Natural killer cell (primary cell): ENCODE data around the gene SELENOS. TPM values are rescaled to one million over a fixed set of nuclear protein-coding genes. Genes with fewer than 3 reads are reported as not detected.

ENCODE experiments used
- ATAC-seq, 3 donors: fragments of 150-1000 bp in 2 of 3; fragments of 200-7000 bp in 1 of 3; cut with Tn5 transposase; 1 replicate in 1 of 3; 2 replicates in 2 of 3; pipeline ENCODE4 v1.10.0; 2021; ENCODE audit warnings: mild to moderate bottlenecking in 2 of 3, moderate library complexity in 2 of 3
- DNase-seq, 2 donors: peaks; one replicate each; pipeline versions ENCODE4 v3.0.0 to v3.0.0-alpha.2; 2013 to 2021; ENCODE audit warnings: mixed read lengths in 1 of 2
- H3K27ac ChIP-seq: one replicate; pipeline ENCODE4 v1.5.1; 2013; ENCODE audit warnings: mild to moderate bottlenecking, low read length
- H3K27me3 ChIP-seq: one replicate; pipeline ENCODE4 v1.6.1; 2013; ENCODE audit warnings: low read length; ENCODE audit not compliant: control insufficient read depth, insufficient read depth
- H3K36me3 ChIP-seq: one replicate; pipeline ENCODE4 v1.6.1; 2013; ENCODE audit warnings: low read length; ENCODE audit not compliant: control insufficient read depth, insufficient read depth
- H3K4me1 ChIP-seq: one replicate; pipeline ENCODE4 v1.6.1; 2013; ENCODE audit warnings: low read length; ENCODE audit not compliant: control insufficient read depth, insufficient read depth
- H3K4me3 ChIP-seq: one replicate; pipeline ENCODE4 v1.5.1; 2013; ENCODE audit warnings: low read length
- H3K9me3 ChIP-seq: one replicate; pipeline ENCODE4 v1.6.1; 2013; ENCODE audit warnings: low read length; ENCODE audit not compliant: control insufficient read depth, insufficient read depth
- H3K27ac Mint-ChIP-seq, 2 donors: one replicate each; pipeline ENCODE4 v1.8.0; 2022; ENCODE audit warnings: mild to moderate bottlenecking in 2 of 2, mixed read lengths in 2 of 2, moderate library complexity in 1 of 2
- H3K27me3 Mint-ChIP-seq, 2 donors: one replicate each; pipeline ENCODE4 v1.8.0; 2022; ENCODE audit warnings: low read depth in 2 of 2, mixed read lengths in 2 of 2
- H3K36me3 Mint-ChIP-seq: one replicate; pipeline ENCODE4 v1.8.0; 2022; ENCODE audit warnings: mixed read lengths
- H3K4me1 Mint-ChIP-seq, 2 donors: one replicate each; pipeline ENCODE4 v1.8.0; 2022; ENCODE audit warnings: mixed read lengths in 2 of 2
- H3K4me3 Mint-ChIP-seq: one replicate; pipeline ENCODE4 v1.8.0; 2022; ENCODE audit warnings: mild to moderate bottlenecking, moderate library complexity, mixed read lengths
- H3K9me3 Mint-ChIP-seq, 2 donors: one replicate each; pipeline ENCODE4 v1.8.0; 2022; ENCODE audit warnings: mixed read lengths in 2 of 2
- CTCF ChIP-seq: fragments of 200-600 bp; IDR thresholded peaks from one replicate; pipeline ENCODE4 v1.8.0; 2022; ENCODE audit warnings: antibody characterized with exemption
- WGBS: methylation state at CpG from one replicate; pipeline ENCODE4 v1.1.7; 2013; ENCODE audit warnings: missing lambda C conversion rate; ENCODE audit not compliant: insufficient coverage; 5-methylcytosine and 5-hydroxymethylcytosine counted together
- intact Hi-C: fragments of 100-400 bp; cut with micrococcal nuclease; formaldehyde crosslinking; loops from one replicate; pipeline ENCODE4 v1.14.2; 2022
- total RNA-seq, 4 donors: library from RNA; stranded (reverse); fragments of 120-200 nt in 1 of 4; gene quantifications; one replicate each; pipeline versions ENCODE4 v1.2.3 to v1.2.4, GENCODE V29; 2013 to 2022

Gene SELENOS
- total RNA-seq, 3 donors from 2014 or later (not counting 1 experiment from before 2014, with no cell fraction given): 33.6 to 44.2 (median 38.4) TPM

GRCh38 chr15:101251830-101252820 lies 25.2 kb downstream of the SELENOS start, which contains the start of gene CHSY1:
Gene CHSY1, minus strand, starts transcription at chr15:101252048. Its CDS starts 592 bp downstream, at chr15:101251456.
- 1% methylated on average over 108 of the region's 108 CpGs for WGBS
- no peaks in the 10 kb centered on the region for H3K9me3 ChIP-seq
- no peaks in the 10 kb centered on the region for H3K36me3 ChIP-seq
- H3K4me1 Mint-ChIP-seq: peaks cover 32 to 39% of the 10 kb centered on the region in 2 donors
- no peaks in the 10 kb centered on the region for H3K9me3 Mint-ChIP-seq
- peak within 1 kb of the TSS; percentile 78 to 88 for H3K27ac Mint-ChIP-seq
- peak within 1 kb of the TSS; percentile 94 for H3K4me3 Mint-ChIP-seq
- peak within 1 kb of the TSS; percentile 67 for H3K4me3 ChIP-seq
- no peaks in the 10 kb centered on the region for H3K27me3 Mint-ChIP-seq
- peak within 1 kb of the TSS; percentile 28 for H3K27ac ChIP-seq
- peak; percentile 87 to 90 (median 87) for ATAC-seq
- TF ChIP-seq CTCF: no peak
- H3K4me1 ChIP-seq: peaks cover 25% of the 10 kb centered on the region
- no peaks in the 10 kb centered on the region for H3K36me3 Mint-ChIP-seq
- intact Hi-C loops: no loop called here
- DNase-seq: peak; percentile 91 to 92
- no peaks in the 10 kb centered on the region for H3K27me3 ChIP-seq

- H3K4me3 ChIP-seq: peak overlapping the region; percentile 67
- Mint-ChIP-seq H3K27me3 (no peaks in the 10 kb centered on the region), H3K36me3 (no peaks in the 10 kb centered on the region), H3K4me1 (peaks cover 40 to 47% of the 10 kb centered on the region in 2 donors), H3K4me3 (peak overlapping the region; percentile 94), H3K9me3 (no peaks in the 10 kb centered on the region), H3K27ac (peak overlapping the region; percentile 78 to 88)
- no peaks in the 10 kb centered on the region for H3K9me3 ChIP-seq
- under 1% methylated on average over 150 of the region's 150 CpGs for WGBS
- ATAC-seq (peak; percentile 67 to 77 (median 70)), DNase-seq (no peak)
- no peak for TF ChIP-seq CTCF
- no peak overlapping the region for H3K27ac ChIP-seq
- intact Hi-C loops: loop anchor here (1.0 kb wide), 1 partner anchor 9 kb away; no protein-coding TSS in a partner anchor
- H3K36me3 ChIP-seq: no peaks in the 10 kb centered on the region
- H3K27me3 ChIP-seq: no peaks in the 10 kb centered on the region
- peaks cover 28% of the 10 kb centered on the region for H3K4me1 ChIP-seq
Observed at GRCh38 chr15:101250873-101251829, 26.1 kb downstream of the SELENOS start.

GRCh38 chr15:101250341-101250831 lies 26.9 kb downstream of the SELENOS start:
- no peak for TF ChIP-seq CTCF
- no peak overlapping the region for H3K27ac ChIP-seq
- no peaks in the 10 kb centered on the region for H3K36me3 ChIP-seq
- Mint-ChIP-seq H3K27ac (peak overlapping the region; percentile 78 to 85), H3K4me3 (peak overlapping the region; percentile 89), H3K27me3 (no peaks in the 10 kb centered on the region), H3K4me1 (peaks cover 47 to 55% of the 10 kb centered on the region in 2 donors), H3K36me3 (no peaks in the 10 kb centered on the region), H3K9me3 (no peaks in the 10 kb centered on the region)
- H3K4me3 ChIP-seq: peak overlapping the region; percentile 67
- no peak for DNase-seq
- peaks cover 30% of the 10 kb centered on the region for H3K4me1 ChIP-seq
- no peaks in the 10 kb centered on the region for H3K9me3 ChIP-seq
- intact Hi-C loops: loop anchor here (1.0 kb wide), 1 partner anchor 8 kb away; no protein-coding TSS in a partner anchor
- ATAC-seq: no peak
- 17% methylated on average over 6 of the region's 6 CpGs for WGBS
- H3K27me3 ChIP-seq: no peaks in the 10 kb centered on the region
